Smooth muscle cell (in vitro differentiated cells): ENCODE results near the gene CCR5. TPM values are rescaled to one million over a fixed set of nuclear protein-coding genes. Genes with fewer than 3 reads are reported as not detected.

ENCODE experiments used
- DNase-seq: peaks from one replicate; lab custom pipeline; 2025; ENCODE audit not compliant: unreplicated experiment; lab: John Stamatoyannopoulos, UW
- H2AFZ ChIP-seq: fragments of 200-600 bp; sonication (generic); 2 replicates; pipeline ENCODE4 v1.6.0; 2016; ENCODE audit warnings: antibody characterized with exemption, low read depth, mild to moderate bottlenecking
- H3F3A ChIP-seq: fragments of 200-600 bp; sonication (generic); 2 replicates; pipeline ENCODE4 v1.6.0; 2017; ENCODE audit warnings: antibody characterized with exemption, low read depth
- H3K27ac ChIP-seq: fragments of 200-600 bp; sonication (generic); 2 replicates; pipeline ENCODE4 v1.5.1; 2016; ENCODE audit warnings: low read depth, mild to moderate bottlenecking
- H3K27me3 ChIP-seq: fragments of 200-600 bp; sonication (generic); 2 replicates; pipeline ENCODE4 v1.6.1; 2016; ENCODE audit warnings: low read depth, mild to moderate bottlenecking
- H3K36me3 ChIP-seq: fragments of 200-600 bp; sonication (generic); 2 replicates; pipeline ENCODE4 v1.5.1; 2016; ENCODE audit warnings: low read depth
- H3K4me1 ChIP-seq: fragments of 200-600 bp; sonication (generic); 2 replicates; pipeline ENCODE4 v1.5.1; 2016; ENCODE audit warnings: low read depth
- H3K4me2 ChIP-seq: fragments of 200-600 bp; sonication (generic); 2 replicates; pipeline ENCODE4 v1.6.0; 2016; ENCODE audit warnings: mild to moderate bottlenecking
- H3K4me3 ChIP-seq: fragments of 200-600 bp; sonication (generic); 2 replicates; pipeline ENCODE4 v1.5.1; 2016; ENCODE audit warnings: mild to moderate bottlenecking
- H3K79me2 ChIP-seq: fragments of 200-600 bp; sonication (generic); 2 replicates; pipeline ENCODE4 v1.6.0; 2016; ENCODE audit warnings: low read depth, mild to moderate bottlenecking
- H3K9ac ChIP-seq: fragments of 200-600 bp; sonication (generic); 2 replicates; pipeline ENCODE4 v1.6.0; 2016; ENCODE audit warnings: low read depth
- H3K9me3 ChIP-seq: fragments of 200-600 bp; sonication (generic); replicated peaks from 2 replicates; pipeline ENCODE4 v1.5.1; 2016; ENCODE audit warnings: low read depth
- H4K20me1 ChIP-seq: fragments of 200-600 bp; sonication (generic); 2 replicates; pipeline ENCODE4 v1.6.0; 2016; ENCODE audit warnings: low read depth
- WGBS: methylation state at CpG from one replicate; pipeline ENCODE4 v1.1.7; 2016; ENCODE audit warnings: low lambda C conversion rate; 5-methylcytosine and 5-hydroxymethylcytosine counted together
- polyA plus RNA-seq: library from polyadenylated mRNA; unstranded; fragments of >200 nt; fragmentation: Nextera tagmentation; extraction: Ambion mirVana; gene quantifications from 2 replicates; pipeline ENCODE4 v1.2.1, GENCODE V29; 2016
- total RNA-seq: library from RNA; depleted of rRNA; stranded (reverse); fragments of >200 nt; gene quantifications from 2 replicates; pipeline ENCODE4 v1.2.3, GENCODE V29; 2014
- TF ChIP-seq, protein P1 (sequence below): fragments of 200-600 bp; sonication (generic); IDR thresholded peaks from 2 replicates; pipeline ENCODE4 v1.5.1; 2017; ENCODE audit warnings: borderline replicate concordance, mild to moderate bottlenecking, antibody characterized with exemption; ENCODE audit not compliant: insufficient read depth, poor library complexity, severe bottlenecking

Gene CCR5
- total and polyA plus RNA-seq, 2 experiments from 2014 or later, result not detected

DNA sequence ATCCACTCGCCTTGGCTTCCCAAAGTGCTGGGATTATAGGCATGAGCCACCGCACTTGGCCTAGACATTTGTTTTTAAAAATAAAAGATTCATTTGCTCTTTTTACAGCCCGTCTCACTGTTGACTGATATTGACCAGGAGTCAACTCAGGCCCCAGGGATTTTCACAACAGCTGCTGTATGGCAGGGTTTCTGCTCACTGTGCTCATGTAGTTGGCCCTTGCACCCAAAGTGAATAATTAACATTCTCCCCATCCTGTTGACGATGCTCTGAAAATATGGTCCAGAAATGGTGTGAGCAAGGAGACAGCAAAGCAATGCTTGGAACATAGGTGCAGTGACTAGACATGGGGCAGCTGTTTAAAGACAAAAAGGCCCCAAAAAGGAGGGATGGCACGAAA is 2.9 kb upstream of the CCR5 start:
- DNase-seq, result no peak
- Histone ChIP-seq H3K27me3 (peaks cover 4% of the 10 kb centered on the region), H4K20me1 (no peaks in the 10 kb centered on the region), H3K4me3 (no peak overlapping the region), H3K9ac (no peak overlapping the region), H3K4me2 (no peak overlapping the region), H2AFZ (no peak overlapping the region), H3F3A (peaks cover 4% of the 10 kb centered on the region), H3K36me3 (no peaks in the 10 kb centered on the region), H3K27ac (no peak overlapping the region), H3K9me3 (no peaks in the 10 kb centered on the region), H3K4me1 (no peaks in the 10 kb centered on the region), H3K79me2 (no peaks in the 10 kb centered on the region)
- 57% methylated on average over 5 of the region's 5 CpGs for WGBS
- TF ChIP-seq, protein P1, sequence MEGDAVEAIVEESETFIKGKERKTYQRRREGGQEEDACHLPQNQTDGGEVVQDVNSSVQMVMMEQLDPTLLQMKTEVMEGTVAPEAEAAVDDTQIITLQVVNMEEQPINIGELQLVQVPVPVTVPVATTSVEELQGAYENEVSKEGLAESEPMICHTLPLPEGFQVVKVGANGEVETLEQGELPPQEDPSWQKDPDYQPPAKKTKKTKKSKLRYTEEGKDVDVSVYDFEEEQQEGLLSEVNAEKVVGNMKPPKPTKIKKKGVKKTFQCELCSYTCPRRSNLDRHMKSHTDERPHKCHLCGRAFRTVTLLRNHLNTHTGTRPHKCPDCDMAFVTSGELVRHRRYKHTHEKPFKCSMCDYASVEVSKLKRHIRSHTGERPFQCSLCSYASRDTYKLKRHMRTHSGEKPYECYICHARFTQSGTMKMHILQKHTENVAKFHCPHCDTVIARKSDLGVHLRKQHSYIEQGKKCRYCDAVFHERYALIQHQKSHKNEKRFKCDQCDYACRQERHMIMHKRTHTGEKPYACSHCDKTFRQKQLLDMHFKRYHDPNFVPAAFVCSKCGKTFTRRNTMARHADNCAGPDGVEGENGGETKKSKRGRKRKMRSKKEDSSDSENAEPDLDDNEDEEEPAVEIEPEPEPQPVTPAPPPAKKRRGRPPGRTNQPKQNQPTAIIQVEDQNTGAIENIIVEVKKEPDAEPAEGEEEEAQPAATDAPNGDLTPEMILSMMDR, result no peak

DNA sequence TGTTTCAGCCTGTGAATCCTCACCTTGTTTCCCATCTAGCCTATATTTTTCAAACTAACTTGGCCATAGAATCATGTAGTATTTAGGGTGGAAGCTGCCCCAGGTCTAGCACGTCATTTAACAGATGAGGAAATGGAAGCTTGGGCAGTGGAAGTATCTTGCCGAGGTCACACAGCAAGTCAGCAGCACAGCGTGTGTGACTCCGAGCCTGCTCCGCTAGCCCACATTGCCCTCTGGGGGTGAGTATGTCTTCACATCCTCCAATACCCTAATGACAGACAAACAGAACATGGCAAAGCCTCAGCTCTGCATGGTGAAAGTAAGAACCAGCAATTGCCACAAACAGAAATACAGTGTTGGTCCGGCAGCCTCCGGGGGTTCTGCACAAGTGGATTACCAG is 2.2 kb upstream of the CCR5 start:
- peaks cover 4% of the 10 kb centered on the region for H3F3A ChIP-seq
- no peak overlapping the region for H3K4me2 ChIP-seq
- H3K9me3 ChIP-seq, result no peaks in the 10 kb centered on the region
- peak overlapping the region; percentile 4 for H2AFZ ChIP-seq
- 53% methylated on average over 7 of the region's 7 CpGs for WGBS
- H3K4me3 ChIP-seq, result no peak overlapping the region
- no peaks in the 10 kb centered on the region for H3K79me2 ChIP-seq
- no peak for DNase-seq
- peaks cover 4% of the 10 kb centered on the region for H3K27me3 ChIP-seq
- no peak overlapping the region for H3K9ac ChIP-seq
- TF ChIP-seq, protein P1, result peak; percentile 28
- no peak overlapping the region for H3K27ac ChIP-seq
- H3K36me3 ChIP-seq, result no peaks in the 10 kb centered on the region
- no peaks in the 10 kb centered on the region for H4K20me1 ChIP-seq
- H3K4me1 ChIP-seq, result no peaks in the 10 kb centered on the region

DNA sequence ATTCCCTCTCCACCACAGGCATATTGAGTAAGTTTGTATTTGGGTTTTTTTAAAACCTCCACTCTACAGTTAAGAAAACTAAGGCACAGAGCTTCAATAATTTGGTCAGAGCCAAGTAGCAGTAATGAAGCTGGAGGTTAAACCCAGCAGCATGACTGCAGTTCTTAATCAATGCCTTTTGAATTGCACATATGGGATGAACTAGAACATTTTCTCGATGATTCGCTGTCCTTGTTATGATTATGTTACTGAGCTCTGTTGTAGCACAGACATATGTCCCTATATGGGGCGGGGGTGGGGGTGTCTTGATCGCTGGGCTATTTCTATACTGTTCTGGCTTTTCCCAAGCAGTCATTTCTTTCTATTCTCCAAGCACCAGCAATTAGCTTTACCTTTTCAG is 1.6 kb upstream of the CCR5 start:
- Histone ChIP-seq H3K27ac (no peak overlapping the region), H3K9ac (no peak overlapping the region), H3K9me3 (no peaks in the 10 kb centered on the region), H3K4me2 (no peak overlapping the region), H2AFZ (no peak overlapping the region), H4K20me1 (no peaks in the 10 kb centered on the region), H3K36me3 (no peaks in the 10 kb centered on the region), H3F3A (peaks cover 4% of the 10 kb centered on the region), H3K27me3 (peaks cover 5% of the 10 kb centered on the region), H3K79me2 (no peaks in the 10 kb centered on the region), H3K4me3 (no peak overlapping the region), H3K4me1 (no peaks in the 10 kb centered on the region)
- TF ChIP-seq, protein P1, result no peak
- WGBS, result 92% methylated on average over 4 of the region's 4 CpGs
- DNase-seq, result no peak

DNA sequence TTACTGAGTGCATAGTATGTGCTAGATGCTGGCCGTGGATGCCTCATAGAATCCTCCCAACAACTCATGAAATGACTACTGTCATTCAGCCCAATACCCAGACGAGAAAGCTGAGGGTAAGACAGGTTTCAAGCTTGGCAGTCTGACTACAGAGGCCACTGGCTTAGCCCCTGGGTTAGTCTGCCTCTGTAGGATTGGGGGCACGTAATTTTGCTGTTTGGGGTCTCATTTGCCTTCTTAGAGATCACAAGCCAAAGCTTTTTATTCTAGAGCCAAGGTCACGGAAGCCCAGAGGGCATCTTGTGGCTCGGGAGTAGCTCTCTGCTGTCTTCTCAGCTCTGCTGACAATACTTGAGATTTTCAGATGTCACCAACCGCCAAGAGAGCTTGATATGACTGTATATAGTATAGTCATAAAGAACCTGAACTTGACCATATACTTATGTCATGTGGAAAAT is 1.0 kb upstream of the CCR5 start:
- no peak for DNase-seq
- peaks cover 10% of the 10 kb centered on the region for H3K27me3 ChIP-seq

More for the DNA sequence above, 1.0 kb upstream of the CCR5 start:
- H3K4me1 ChIP-seq, result no peaks in the 10 kb centered on the region
- H3K27ac ChIP-seq, result no peak overlapping the region
- H4K20me1 ChIP-seq, result no peaks in the 10 kb centered on the region
- H3K4me2 ChIP-seq, result no peak overlapping the region
- no peaks in the 10 kb centered on the region for H3K79me2 ChIP-seq
- no peak overlapping the region for H3K4me3 ChIP-seq
- H2AFZ ChIP-seq, result no peak overlapping the region
- 70% methylated on average over 6 of the region's 6 CpGs for WGBS
- TF ChIP-seq, protein P1, result no peak
- no peaks in the 10 kb centered on the region for H3K36me3 ChIP-seq
- no peaks in the 10 kb centered on the region for H3K9me3 ChIP-seq
- no peak overlapping the region for H3K9ac ChIP-seq
- H3F3A ChIP-seq, result peaks cover 4% of the 10 kb centered on the region
